ENCODE results near the gene ADH4. TPM values are rescaled to one million over a fixed set of nuclear protein-coding genes. Genes with fewer than 3 reads are reported as not detected.

ADH4 gene
- total and polyA plus RNA-seq, 10 of the 15 experiments (the other 5 are each of a cell fraction or from before 2014, with no cell fraction given) = not detected

- no peak overlapping the region for H3K27ac ChIP-seq (ENCODE audit: control insufficient read depth, insufficient read depth)
- no peak overlapping the region for H3K9ac ChIP-seq (ENCODE audit: control insufficient read depth, insufficient read depth, low read length)
- no peaks in the 10 kb centered on the region for H3K9me3 ChIP-seq (replicated peaks; ENCODE audit: control insufficient read depth, insufficient read depth, low read length)
- RAD21 ChIA-PET (ENCODE audit: unreplicated experiment) = interaction anchor here (1.8 to 3.3 kb wide), 2 partner anchors 284 to 343 kb away, joined by 4 to 16 read pairs; no protein-coding TSS in a partner anchor
- no TSS peak for BruUV-seq (replicated peaks)
- H3K79me2 ChIP-seq (ENCODE audit: control insufficient read depth, insufficient read depth, low read length) = no peaks in the 10 kb centered on the region
- POLR2A ChIA-PET = no interaction called here
- no peaks in the 10 kb centered on the region for H3K27me3 ChIP-seq (replicated peaks in 1 of 2; ENCODE audit: control insufficient read depth in 2 of 2, insufficient read depth in 2 of 2, low read length in 1 of 2)
- SMC1A ChIA-PET (ENCODE audit: uncharacterized antibody, unreplicated experiment) = interaction anchor here (1.3 to 2.3 kb wide), 3 partner anchors 284 to 343 kb away, joined by 4 to 17 read pairs (median 4); no protein-coding TSS in a partner anchor
- intact Hi-C loops (cut with micrococcal nuclease; ENCODE audit: unreplicated experiment) = no loop called here
- no peak overlapping the region for H3K4me2 ChIP-seq (ENCODE audit: control insufficient read depth, insufficient read depth)
- ATAC-seq (no peak), FAIRE-seq (no peak), DNase-seq (ENCODE audit: low read depth, low spot score) (no peak)
- TF ChIP-seq SKIL (IDR thresholded peaks at IDR 0.05; ENCODE audit: low read depth, poor library complexity, severe bottlenecking) = no peak
- TF ChIP-seq IRF5 (IDR thresholded peaks at IDR 0.05; ENCODE audit: borderline replicate concordance) = no peak
- no peak for TF ChIP-seq HDGF (IDR thresholded peaks at IDR 0.05)
- TF ChIP-seq JUND (IDR thresholded peaks at IDR 0.05; ENCODE audit: low read depth, low read length) = no peak
- no peak for TF ChIP-seq BMI1 (IDR thresholded peaks at IDR 0.05; ENCODE audit: borderline replicate concordance)
- TF ChIP-seq PRDM15 (CRISPR knock-in tag; IDR thresholded peaks at IDR 0.05) = no peak
- TF ChIP-seq HDAC6 (IDR thresholded peaks at IDR 0.05; ENCODE audit: unreplicated experiment) = no peak
- TF ChIP-seq NR2F1 (conservative IDR thresholded peaks at IDR 0.05) = no peak
- TF ChIP-seq ZNF207 (IDR thresholded peaks at IDR 0.05; ENCODE audit: borderline replicate concordance) = no peak
- no peak for TF ChIP-seq SUPT20H (IDR thresholded peaks at IDR 0.05; ENCODE audit: borderline replicate concordance, control insufficient read depth, low read depth, low read length)
- no peak for TF ChIP-seq IKZF2 (IDR thresholded peaks at IDR 0.05)
- H4K20me1 ChIP-seq (ENCODE audit: control insufficient read depth, insufficient read depth) = no peaks in the 10 kb centered on the region
- in situ Hi-C loops (cut with MboI) = loop anchor here (5.0 to 10.0 kb wide), 2 partner anchors 282 to 344 kb away; no protein-coding TSS in a partner anchor
- WGBS (ENCODE audit: insufficient coverage, insufficient replicate concordance, low lambda C conversion rate, missing lambda C conversion rate) = 38% methylated on average over 5 of the region's 5 CpGs
- CTCF ChIA-PET = interaction anchor here (1.8 to 6.1 kb wide), 4 partner anchors 10 to 343 kb away, joined by 4 to 51 read pairs (median 6); no protein-coding TSS in a partner anchor
- H2AFZ ChIP-seq (ENCODE audit: control insufficient read depth, low read depth, low read length) = no peak overlapping the region
- no peaks in the 10 kb centered on the region for H3K4me1 ChIP-seq (ENCODE audit: control insufficient read depth, insufficient read depth, low read length)
- no peaks in the 10 kb centered on the region for H3K36me3 ChIP-seq (ENCODE audit: control insufficient read depth in 2 of 2, insufficient read depth in 2 of 2, low read length in 1 of 2)
- H3K4me3 ChIP-seq = no peak overlapping the region
Observed at GRCh38 chr4:99120501-99120900, 23.6 kb downstream of the ADH4 start.
